ENCODE results near the gene EGFR. TPM values are rescaled to one million over a fixed set of nuclear protein-coding genes. Genes with fewer than 3 reads are reported as not detected.

EGFR gene
- total RNA-seq, 1 donor: 98.9 TPM

- H3K4me3 ChIP-seq (ENCODE audit: low read depth, low read length): no peak overlapping the region
- DNase-seq (ENCODE audit: low read depth): no peak
- no peak for TF ChIP-seq CTCF (IDR thresholded peaks at IDR 0.05; ENCODE audit: insufficient read depth, low read depth, low read length)
Measured at GRCh38 chr7:55202150-55202913, 183.5 kb downstream of the EGFR start.

- no peak for DNase-seq (ENCODE audit: low read depth)
- no peak for TF ChIP-seq CTCF (IDR thresholded peaks at IDR 0.05; ENCODE audit: insufficient read depth, low read depth, low read length)
- no peak overlapping the region for H3K4me3 ChIP-seq (ENCODE audit: low read depth, low read length)
Measured at GRCh38 chr7:55203300-55203699, 184.5 kb downstream of the EGFR start.

GRCh38 chr7:55205124-55205955, 186.5 kb downstream of the EGFR start:
- no peak for TF ChIP-seq CTCF (IDR thresholded peaks at IDR 0.05; ENCODE audit: insufficient read depth, low read depth, low read length)
- DNase-seq (ENCODE audit: low read depth): no peak
- H3K4me3 ChIP-seq (ENCODE audit: low read depth, low read length): no peak overlapping the region

- no peak for DNase-seq (ENCODE audit: low read depth)
- H3K4me3 ChIP-seq (ENCODE audit: low read depth, low read length): no peak overlapping the region
- no peak for TF ChIP-seq CTCF (IDR thresholded peaks at IDR 0.05; ENCODE audit: insufficient read depth, low read depth, low read length)
Measured at GRCh38 chr7:55206235-55207029, 187.6 kb downstream of the EGFR start.

GRCh38 chr7:55207436-55208125, 188.8 kb downstream of the EGFR start:
- H3K4me3 ChIP-seq (ENCODE audit: low read depth, low read length): no peak overlapping the region
- no peak for TF ChIP-seq CTCF (IDR thresholded peaks at IDR 0.05; ENCODE audit: insufficient read depth, low read depth, low read length)
- no peak for DNase-seq (ENCODE audit: low read depth)

GRCh38 chr7:55209366-55209765, 190.5 kb downstream of the EGFR start:
- no peak overlapping the region for H3K4me3 ChIP-seq (ENCODE audit: low read depth, low read length)
- no peak for DNase-seq (ENCODE audit: low read depth)
- no peak for TF ChIP-seq CTCF (IDR thresholded peaks at IDR 0.05; ENCODE audit: insufficient read depth, low read depth, low read length)

Data from fibroblast of villous mesenchyme (primary cell).